Eye (tissue), 1 donor: ENCODE results near the gene CD1C.
"Not testable (repeated sequence)": the region's sequence is repeated elsewhere in the genome, so short reads cannot be mapped to it uniquely, and the experiment has no call there.

ENCODE experiments used
- DNase-seq: peaks from one replicate; pipeline ENCODE4 v3.0.0-alpha.2; 2015

Gene CD1C

DNA sequence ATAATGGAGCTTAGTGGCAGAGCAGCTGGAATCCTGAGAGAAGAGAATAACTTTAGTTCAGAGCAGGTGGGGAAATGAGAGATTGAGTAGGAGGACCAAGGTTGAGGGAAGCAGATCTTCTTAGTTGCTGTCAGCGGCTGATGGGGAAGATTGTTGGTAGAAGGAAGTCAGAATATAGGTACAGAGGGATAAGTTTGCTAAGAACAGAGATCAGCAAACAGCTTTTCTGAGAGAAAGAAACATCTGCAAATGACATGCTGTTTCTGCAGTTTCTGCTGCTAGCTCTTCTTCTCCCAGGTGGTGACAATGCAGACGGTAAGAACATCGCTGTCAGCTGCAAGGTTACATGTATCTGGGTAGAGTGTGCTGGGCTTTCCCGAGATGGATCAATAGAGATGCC is at the start of gene CD1C:
Gene CD1C (plus strand): TSS at position 113 of the 400 bp plus-strand sequence. CDS start 142 bp downstream, at position 255.
- DNase-seq = no peak

DNA sequence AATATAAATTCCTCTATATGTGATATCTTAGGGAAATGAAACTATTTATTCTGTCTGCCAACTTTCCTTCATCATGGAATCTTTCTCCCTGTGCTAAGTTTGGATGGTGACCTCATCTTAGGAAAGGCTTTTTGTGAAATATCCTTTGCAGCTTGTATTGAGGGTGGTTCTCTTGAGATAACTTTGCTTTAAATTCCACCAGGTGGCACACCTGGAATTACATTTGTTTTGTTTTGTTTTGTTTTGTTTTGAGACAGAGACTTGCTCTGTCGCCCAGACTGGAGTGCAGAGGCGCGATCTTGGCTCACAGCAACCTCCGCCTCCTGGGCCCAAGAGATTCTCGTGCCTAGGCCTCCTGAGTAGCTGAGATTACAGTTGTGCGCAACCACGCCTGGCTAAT is 43.1 kb upstream of the CD1C start:
- peak; percentile 8 for DNase-seq

DNA sequence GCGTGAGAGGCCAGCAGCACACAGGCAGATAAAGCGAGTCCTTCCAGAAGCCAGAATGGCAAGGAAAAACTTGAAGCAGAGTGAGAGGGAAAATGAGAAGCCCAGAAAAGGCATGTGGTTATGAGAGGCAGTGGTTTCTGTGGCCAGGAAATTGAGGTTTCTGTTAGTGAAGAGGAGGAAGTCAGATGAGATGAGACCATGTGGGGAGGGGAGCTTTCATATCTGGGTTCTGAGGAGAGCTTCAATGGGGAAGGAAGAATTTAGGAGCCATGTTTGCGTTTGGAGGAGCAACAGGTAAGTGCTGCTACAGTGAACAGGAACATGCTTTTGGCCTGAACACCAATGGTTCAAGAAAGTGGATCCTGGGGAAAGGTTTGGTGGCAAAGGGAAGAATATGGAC is 41.6 kb upstream of the CD1C start:
- DNase-seq = no peak

DNA sequence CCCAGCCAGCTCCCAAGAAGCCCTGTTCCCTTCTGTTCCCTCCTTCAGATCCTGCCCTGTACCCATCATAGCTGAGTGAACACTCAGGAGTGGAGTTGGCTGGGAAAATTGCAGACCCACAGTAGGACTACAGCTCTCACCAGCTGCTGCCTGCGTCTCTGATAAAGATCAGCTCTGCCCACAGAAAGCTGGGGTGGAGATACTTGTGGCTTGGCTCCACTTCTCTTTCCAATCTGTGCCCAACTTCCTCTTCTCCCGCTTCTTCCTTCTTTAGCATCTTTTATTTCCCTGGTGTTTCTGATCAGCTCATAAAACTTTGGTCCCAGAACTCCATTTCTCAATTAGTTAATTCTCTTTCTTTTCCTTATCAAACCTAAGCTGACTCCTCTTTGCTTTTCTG is 41.0 kb upstream of the CD1C start:
- no peak for DNase-seq

DNA sequence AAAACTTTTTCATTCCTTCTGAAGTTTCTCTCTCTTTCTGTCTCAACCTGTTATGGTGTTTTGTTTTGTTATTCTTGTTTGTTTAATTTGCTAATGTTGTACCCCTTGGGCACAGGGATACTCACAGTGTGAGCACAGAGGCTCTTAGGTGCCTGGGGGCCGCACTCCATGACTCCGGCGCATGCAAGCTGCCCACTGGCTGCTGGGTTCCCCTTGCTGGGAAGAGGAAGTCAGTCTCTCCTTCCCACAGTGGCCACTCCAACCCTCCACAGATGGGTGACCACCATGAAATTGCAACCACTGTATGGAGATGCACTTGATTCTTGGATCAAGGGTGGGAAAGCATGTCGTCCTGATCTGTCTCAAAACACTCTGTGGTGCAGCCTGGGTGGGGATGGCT is 40.1 kb upstream of the CD1C start:
- no peak for DNase-seq

DNA sequence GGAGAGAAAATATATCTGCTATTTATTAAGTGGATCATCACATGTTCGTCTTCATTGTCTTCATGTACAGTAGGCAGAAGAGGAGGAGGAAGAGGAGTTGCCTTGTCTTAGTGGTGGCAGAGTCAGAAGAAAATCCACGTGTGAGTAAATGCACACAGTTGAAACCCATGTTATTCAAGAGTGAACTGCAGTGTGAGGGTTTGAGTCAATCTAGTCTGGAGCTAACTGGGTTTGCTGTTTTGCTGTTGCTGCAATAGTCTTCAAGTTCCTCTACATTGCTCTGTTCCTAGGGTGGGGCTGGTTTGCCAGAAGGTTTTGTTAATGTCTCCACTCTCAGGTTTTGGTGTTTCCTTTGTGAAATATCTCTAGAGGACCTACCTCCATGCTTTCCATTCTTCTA is 38.6 kb upstream of the CD1C start:
- DNase-seq = no peak

DNA sequence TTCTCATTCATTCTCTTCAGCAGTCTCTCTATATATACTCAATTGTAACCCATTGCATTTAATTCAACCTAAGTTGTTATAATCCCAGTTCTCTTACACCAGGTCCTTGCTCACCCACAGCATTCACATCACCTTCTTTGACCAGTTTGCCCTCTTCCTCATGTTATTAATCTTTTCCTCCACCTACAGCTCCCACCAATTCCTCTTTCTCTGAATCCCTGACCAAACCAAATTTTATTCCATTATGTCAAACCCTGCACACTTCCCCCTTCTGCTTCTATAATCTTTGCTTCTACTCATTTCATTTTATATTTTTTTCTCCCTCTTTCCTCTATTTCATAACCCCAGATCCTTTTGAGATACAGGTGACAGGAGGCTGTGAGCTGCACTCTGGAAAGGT is 34.1 kb upstream of the CD1C start:
- DNase-seq = no peak

DNA sequence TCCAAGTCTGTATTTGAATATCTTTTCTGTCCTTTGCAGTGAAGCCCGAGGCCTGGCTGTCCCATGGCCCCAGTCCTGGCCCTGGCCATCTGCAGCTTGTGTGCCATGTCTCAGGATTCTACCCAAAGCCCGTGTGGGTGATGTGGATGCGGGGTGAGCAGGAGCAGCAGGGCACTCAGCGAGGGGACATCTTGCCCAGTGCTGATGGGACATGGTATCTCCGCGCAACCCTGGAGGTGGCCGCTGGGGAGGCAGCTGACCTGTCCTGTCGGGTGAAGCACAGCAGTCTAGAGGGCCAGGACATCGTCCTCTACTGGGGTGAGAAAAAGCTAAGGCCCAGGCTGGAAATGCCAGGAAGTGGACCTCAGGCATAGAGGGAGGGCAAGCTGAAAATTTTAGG is 33.0 kb upstream of the CD1C start:
- DNase-seq = not testable (repeated sequence)

DNA sequence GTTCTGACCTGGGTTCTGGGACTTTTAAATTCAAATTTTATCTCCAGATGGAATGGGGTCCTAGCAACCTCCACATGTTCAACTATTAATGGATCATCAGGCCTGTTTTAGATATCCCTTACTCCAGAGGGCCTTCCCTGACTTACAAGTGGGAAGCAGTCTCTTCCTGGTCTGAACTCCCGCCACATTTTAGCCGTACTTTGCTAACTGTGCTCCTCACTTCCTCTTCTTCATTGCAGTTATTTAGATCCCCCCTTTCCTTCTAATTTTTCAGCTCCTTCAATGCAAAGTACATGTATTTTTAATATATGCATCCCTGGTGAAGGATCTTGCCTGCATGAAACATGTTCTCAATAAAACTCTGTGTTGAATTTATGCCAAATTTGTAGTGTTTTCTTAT is 31.8 kb upstream of the CD1C start:
- no peak for DNase-seq

DNA sequence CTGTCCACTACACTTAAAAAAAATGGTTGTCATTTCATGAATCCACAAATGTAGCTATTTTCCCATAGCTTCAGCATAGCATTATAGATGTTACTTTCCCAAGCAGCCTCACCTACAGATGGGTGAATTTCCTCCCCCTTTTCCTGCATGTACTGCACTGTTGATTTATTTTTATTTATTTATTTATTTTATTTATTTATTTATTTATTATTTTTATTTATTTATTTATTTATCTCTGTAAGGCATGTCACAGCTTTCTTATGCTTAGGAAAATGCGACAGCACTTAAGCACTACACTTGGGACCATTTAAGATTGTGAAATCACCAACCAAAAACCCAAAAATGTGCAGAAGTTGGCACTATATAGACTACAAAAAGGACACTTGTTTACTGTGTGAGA is 30.6 kb upstream of the CD1C start:
- DNase-seq = no peak

DNA sequence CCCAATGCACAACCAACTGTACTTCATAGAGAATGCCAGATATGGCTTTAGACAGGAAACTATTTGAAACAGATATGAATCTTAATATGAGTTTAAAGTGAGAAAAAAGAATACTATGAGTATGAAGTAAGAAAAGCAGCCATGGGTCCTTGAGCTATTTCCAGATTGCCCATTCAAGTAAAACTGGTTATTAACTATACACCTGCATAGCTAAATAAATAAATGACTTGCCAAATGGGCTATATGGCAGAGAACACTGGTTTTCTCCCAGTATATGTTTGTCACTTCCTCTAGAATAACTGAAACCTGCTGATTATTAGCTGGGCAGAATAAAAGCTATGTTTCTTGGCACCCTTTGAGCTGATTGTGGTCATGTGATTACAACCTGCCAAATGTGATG is 17.0 kb upstream of the CD1C start:
- DNase-seq = no peak

DNA sequence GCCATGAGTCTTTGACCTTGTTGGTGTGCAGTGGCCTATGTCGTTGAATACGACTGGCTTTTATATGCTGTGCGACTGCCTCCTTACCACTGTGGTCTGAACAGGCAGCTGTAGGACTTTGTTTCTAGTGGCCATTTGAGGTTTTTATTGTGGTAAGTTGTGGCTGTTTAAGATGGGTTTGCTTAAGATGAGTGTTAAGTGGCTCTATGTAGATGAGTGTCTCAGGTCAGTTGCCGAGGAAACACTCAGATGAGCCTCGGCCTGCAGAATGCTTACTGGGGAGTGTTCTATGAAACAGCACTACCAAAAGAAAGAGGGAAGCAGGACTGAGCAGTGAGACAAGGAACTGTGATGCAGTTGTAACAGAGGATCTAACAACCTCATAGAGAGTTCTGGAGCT is 14.9 kb upstream of the CD1C start:
- DNase-seq = no peak

DNA sequence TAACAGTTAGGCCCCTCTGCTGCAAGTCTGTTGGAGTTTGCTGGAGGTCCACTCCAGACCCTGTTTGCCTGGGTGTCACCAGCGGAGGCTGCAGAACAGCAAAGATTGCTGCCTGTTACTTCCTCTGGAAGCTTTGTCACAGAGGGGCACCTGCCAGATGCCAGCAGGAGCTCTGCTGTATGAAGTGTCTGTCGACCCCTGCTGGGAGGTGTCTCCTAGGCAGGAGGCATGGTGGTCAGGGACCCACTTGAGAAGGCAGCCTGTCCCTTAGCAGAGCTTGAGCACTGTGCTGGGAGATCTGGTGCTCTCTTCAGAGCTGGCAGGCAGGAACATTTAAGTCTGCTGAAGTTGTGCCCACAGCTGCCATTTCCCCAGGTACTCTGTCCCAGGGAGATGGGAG is 7.3 kb upstream of the CD1C start:
- DNase-seq = not testable (repeated sequence)

DNA sequence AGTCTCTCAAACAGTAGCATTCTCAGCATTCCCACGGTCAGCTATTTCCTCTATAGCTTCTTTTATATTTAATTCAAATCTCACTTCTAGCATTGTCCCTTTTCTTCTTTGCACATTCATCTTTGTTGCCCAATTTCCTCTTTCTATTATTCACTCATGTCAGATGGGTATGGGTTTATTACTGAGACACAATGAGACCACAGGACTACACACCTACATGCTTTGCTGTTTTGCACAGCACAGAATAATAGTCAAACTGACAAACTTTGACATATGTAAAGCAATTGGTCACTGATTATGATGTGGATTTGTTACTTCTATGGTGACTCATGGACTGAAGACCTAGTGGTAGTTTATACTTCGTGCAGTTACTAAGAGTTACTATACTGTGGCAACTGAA is 5.8 kb upstream of the CD1C start:
- DNase-seq = no peak

DNA sequence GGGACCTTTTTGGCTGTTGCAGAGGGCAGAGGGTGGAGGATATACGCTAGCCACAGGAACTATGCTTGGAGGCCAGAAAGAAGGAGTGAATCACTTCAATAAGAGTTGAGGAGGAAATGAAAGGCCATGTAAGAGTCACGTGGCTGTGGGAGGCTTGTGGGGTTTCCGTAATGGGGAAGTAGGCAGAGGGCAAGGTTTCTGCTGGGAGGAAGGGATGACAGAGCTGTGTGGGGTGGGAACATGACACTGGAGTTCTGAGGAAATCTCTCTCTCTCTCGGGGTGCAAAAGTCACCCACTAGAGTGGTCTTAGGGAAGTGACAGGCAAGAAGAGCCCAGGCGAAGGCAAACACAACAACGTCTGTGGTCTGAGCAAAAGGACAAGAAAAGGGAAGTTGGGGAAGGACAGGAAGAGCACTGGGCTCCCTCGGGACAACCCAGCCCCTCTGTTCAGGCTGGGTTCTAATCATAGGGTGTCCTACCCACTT is 3.9 kb upstream of the CD1C start:
- no peak for DNase-seq

DNA sequence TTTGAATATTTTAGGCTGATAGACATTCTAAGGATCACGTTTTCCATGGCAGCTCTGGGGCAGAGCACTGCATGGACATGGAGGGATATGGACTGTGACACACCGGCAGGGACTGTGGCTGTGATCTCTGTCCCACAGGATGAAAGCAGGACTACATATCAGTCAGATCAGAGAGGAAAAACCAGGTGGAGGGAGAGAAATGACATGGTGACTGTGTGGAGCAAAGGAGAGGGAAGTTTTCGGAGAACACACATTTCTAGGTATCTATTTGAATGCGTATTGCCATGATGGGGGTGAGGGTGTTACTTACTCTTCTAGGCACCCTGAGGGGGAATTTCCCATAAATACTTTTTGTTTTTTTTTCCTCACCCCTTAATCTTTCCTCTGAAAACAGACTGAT is 3.2 kb upstream of the CD1C start:
- DNase-seq = no peak

DNA sequence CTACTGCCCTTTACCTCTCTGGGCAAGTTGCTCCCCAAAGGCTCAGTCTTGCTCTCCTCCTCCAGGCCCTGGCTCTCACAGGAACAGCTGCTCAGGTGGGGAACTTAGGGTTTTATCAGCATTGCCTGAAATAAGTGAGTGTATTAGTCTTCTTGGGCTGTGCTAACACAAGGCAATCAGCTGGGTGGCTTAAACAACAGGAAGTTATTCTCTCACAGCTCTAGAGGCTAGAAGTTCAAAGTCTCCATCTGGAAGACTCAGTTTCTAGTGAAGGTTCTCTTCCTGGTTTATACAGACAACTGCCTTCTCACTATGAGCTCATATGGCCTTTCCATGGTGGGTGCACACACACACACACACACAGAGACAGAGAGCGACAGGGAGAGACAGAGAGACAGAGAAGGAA is 2.8 kb upstream of the CD1C start:
- no peak for DNase-seq

DNA sequence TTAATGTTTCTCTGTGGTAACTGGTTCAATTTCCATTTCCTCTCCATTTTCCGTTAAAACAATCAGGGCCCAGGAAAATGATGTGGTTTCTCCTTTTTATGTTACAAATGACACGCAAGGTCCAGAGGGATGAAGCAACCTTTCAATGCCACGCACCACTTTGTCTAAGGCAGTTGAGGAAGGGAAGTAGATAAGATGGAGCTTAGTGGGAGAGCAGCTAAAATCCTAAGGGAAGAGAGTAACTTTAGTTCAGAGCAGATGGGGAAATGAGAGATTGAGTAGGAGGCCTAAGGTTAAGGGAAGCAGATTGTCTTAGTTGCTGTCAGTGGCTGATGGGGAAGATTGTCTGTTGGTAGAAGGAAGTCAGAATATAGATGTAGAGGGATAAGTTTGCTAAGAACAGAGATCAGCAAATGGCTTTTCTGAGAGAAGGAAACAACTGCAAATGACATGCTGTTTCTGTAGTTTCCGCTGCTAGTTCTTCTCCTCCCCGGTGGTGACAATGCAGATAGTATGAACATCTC is 660 bp downstream of the CD1C start:
- DNase-seq = no peak

DNA sequence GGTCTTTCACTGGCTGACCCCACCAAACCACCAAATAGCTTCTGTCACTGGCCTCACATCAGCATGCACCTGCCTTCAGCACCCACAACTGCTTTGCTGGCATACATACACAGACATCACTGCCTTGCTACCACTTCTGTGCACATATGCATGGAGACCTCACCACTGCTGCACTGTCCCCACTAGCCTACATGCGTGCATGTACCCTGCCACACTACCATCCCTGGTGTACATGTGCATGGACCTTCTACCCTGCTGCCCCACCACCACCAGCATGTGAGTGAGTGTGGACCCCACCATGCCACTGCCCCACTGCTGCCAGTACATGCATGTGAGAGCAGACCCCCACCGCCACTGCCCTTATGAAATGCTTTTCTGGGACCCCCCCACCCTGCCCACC is 6.1 kb downstream of the CD1C start:
- DNase-seq = no peak

DNA sequence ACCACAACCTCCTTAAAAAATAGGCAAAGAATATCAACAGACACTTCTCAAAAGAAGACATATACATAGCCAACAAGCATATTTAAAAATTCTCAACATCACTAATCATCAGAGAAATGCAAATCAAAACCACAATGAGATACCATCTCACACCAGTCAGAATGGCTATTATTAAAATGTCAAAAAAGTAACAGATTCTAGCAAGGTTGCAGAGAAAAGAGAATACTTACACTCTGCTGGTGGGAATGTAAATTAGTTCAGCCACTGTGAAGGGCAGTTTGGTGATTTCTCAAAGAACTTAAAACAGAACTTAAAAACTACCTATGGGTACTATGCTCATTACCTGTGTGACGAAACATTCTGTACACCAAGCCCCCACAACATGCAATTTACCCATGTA is 20.9 kb downstream of the CD1C start:
- DNase-seq = no peak

DNA sequence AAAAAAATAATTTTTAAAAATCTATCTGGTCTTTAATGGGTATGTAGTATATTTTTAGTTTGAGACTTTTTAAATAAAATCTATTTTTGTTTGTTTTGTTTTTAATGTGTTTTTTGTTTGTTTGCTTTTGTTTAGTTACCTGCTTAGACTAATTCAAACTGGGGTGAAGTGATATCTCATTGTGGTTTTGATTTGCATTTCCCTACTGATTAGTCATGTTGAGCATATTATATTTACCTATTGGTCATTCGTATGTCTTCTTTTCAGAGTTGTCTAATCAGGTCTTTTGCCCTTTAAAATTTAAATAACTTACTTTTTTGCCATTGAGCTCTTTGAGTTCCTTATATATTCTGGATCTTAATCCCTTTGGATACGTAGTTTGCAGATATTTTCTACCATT is 21.3 kb downstream of the CD1C start:
- no peak for DNase-seq

DNA sequence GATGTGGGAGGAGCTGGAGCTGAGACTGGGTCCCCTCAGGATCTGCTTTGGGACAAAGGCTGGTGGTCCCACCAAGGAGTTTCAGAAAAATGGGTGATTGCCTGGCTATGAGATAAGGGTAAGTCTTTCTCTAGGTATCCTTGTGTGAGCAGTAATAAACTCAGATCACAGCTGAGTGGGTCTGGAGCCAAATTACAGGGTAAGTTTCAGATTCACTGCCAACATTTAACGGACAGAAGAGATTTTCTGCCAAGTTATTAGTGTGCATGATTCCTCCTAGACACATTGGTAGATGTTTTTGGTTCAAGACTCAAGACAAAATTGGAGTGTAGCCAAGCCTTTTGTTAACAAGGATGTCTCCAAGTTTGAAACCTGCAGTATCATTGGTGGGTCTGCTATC is 34.1 kb downstream of the CD1C start:
- DNase-seq = no peak

DNA sequence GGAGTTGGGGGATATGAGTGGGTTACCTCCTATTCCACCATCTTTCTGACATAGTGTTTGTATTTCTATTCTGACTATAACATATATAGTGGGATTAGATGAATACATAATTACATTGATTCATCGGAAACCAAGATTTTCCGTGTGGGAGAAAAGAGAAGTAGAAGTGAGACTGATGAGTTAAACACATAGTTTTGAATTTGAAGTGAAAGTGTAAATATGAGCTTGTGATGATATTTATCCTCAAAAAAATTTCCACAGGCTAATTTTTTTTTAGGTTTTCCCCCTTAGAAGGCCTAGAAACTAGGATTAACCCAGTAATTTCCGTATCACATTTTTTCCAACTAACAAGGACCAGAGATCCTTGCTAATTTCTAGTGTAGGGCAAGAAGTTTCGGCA is 34.7 kb downstream of the CD1C start:
- no peak for DNase-seq

DNA sequence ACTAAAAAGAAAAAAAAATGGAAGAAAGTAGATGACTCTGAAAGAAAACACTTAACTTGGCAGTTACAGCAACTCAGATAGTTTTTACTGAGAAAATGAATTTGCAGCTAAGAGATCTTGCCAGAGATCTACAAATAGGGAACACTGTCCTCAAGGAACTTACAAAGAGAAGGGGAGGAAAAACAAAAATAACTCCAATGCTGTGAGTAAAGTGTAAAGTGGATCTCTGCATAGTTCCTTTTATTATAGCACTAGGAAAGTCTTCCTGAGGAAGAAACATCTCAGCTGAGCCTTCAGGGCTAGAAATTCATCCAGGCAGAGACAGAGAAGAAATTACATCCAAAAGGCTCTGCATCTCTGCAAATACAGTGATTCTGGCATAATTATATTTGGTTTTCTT is 37.8 kb downstream of the CD1C start:
- DNase-seq = no peak

DNA sequence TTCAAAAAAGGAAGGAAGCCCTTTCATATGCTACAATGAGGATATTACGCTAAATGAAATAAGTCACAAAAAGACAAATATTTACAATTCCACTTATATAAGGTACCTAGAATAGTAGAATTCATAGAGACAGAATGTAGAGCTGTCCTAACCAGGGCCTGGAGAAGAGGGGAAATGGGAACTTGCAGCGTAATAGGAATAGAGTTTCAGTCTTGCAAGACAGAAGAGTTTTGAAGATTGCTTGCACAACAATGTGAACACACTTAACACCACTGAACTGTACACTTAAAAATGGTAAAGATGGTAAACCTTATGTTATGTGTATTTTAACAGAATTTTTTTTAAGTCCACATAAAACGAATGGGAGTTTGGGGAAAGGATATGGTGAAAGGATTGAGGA is 38.7 kb downstream of the CD1C start:
- DNase-seq = no peak

DNA sequence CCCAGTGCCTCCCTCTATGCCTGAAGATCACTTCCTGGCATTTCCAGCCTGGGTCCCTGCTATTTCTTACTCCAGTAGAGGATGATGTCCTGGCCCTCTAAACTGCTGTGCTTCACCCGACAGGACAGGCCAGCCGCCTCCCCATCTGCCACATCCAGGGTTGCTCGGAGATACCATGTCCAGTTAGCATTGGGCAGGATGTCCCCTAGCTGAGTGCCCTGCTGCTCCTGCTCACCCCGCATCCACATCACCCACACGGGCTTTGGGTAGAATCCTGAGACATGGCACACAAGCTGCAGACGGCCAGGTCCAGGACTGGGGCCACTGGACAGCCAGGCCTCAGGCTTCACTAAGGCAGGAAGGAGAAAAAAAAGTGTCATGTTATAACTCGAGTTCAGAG is 39.6 kb downstream of the CD1C start:
- DNase-seq = no peak
